Cerebellar nuclear complex (tissue), 1 donor: Measurements from ENCODE around the gene NOS3.
A peak's percentile ranks its signal among the peaks of the same experiment; 100 is the strongest.

Source experiments
- DNase-seq, 2 experiments: peaks; one replicate each; lab custom pipeline; 2025; lab: John Stamatoyannopoulos, UW

The NOS3 gene

GRCh38 chr7:150952331-150953050 is 38.3 kb upstream of the NOS3 start:
- DNase-seq, result no peak

GRCh38 chr7:150953061-150953997 is 37.5 kb upstream of the NOS3 start:
- no peak for DNase-seq

- DNase-seq, result no peak
Measured at GRCh38 chr7:150954201-150954985, 36.4 kb upstream of the NOS3 start.

GRCh38 chr7:150954986-150955518 is 35.8 kb upstream of the NOS3 start:
- no peak for DNase-seq

- peak; percentile 3 to 20 for DNase-seq
Measured at GRCh38 chr7:150955519-150956394, 35.1 kb upstream of the NOS3 start.

- no peak for DNase-seq
Measured at GRCh38 chr7:150956395-150957132, 34.3 kb upstream of the NOS3 start.

- DNase-seq, result no peak
Measured at GRCh38 chr7:150957133-150958020, 33.4 kb upstream of the NOS3 start.

GRCh38 chr7:150958062-150958552 is 32.7 kb upstream of the NOS3 start:
- DNase-seq, result no peak

GRCh38 chr7:150958597-150958996 is 32.2 kb upstream of the NOS3 start:
- DNase-seq, result no peak

GRCh38 chr7:150959081-150959480 is 31.7 kb upstream of the NOS3 start:
- no peak for DNase-seq

GRCh38 chr7:150959739-150960734 is 30.8 kb upstream of the NOS3 start:
- DNase-seq, result no peak

GRCh38 chr7:150961510-150962289 is 29.1 kb upstream of the NOS3 start:
- DNase-seq, result no peak

GRCh38 chr7:150962290-150962552 is 28.6 kb upstream of the NOS3 start:
- DNase-seq, result no peak

- DNase-seq, result peak; percentile 2 to 43
Measured at GRCh38 chr7:150962553-150963399, 28.0 kb upstream of the NOS3 start.

- no peak for DNase-seq
Measured at GRCh38 chr7:150963707-150964559, 26.9 kb upstream of the NOS3 start.
